ENCODE measurements around the gene TRANK1. TPM values are rescaled to one million over a fixed set of nuclear protein-coding genes. Genes with fewer than 3 reads are reported as not detected.

The TRANK1 gene
- polyA plus RNA-seq, 6 donors from 2014 or later, result 0.56 to 25.1 (median 20.4) TPM

- H3K36me3 Mint-ChIP-seq, result peaks cover 4 to 10% of the 10 kb centered on the region in 2 donors
- no peaks in the 10 kb centered on the region for H3K27me3 Mint-ChIP-seq
- H3K27ac Mint-ChIP-seq, result peak overlapping the region in 5 of 6 donors; percentile 76 to 95 (median 89)
- ATAC-seq (ENCODE audit: low read depth in 2 of 2) (peak in 1 of 2 donors; percentile 24), DNase-seq (no peak)
- H3K9me3 Mint-ChIP-seq, result peaks cover 0 to 12% (median 6%) of the 10 kb centered on the region in 7 donors
- peaks cover 46 to 54% (median 52%) of the 10 kb centered on the region in 3 donors for H3K4me1 Mint-ChIP-seq
- peak overlapping the region; percentile 74 to 86 (median 83) for H3K4me3 Mint-ChIP-seq
These were observed 20.7 kb downstream of the TRANK1 start for GRCh38 chr3:36923981-36924743.

- H3K27me3 Mint-ChIP-seq, result no peaks in the 10 kb centered on the region
- no peak for ATAC-seq (ENCODE audit: low read depth in 2 of 2)
- H3K36me3 Mint-ChIP-seq, result peaks cover 4 to 10% of the 10 kb centered on the region in 2 donors
- no peak for DNase-seq
- peak overlapping the region in 5 of 6 donors; percentile 47 to 95 (median 89) for H3K27ac Mint-ChIP-seq
- peak overlapping the region; percentile 26 to 85 (median 83) for H3K4me3 Mint-ChIP-seq
- peaks cover 0 to 12% (median 6%) of the 10 kb centered on the region in 7 donors for H3K9me3 Mint-ChIP-seq
- peaks cover 48 to 60% (median 58%) of the 10 kb centered on the region in 3 donors for H3K4me1 Mint-ChIP-seq
These were observed 21.3 kb downstream of the TRANK1 start for GRCh38 chr3:36923523-36923943.

GRCh38 chr3:36920884-36921567 lies 23.8 kb downstream of the TRANK1 start:
- Mint-ChIP-seq H3K4me3 (peak overlapping the region in 2 of 8 donors; percentile 12 to 52), H3K36me3 (peaks cover 0 to 10% of the 10 kb centered on the region in 2 donors), H3K9me3 (peaks cover 0 to 12% (median 6%) of the 10 kb centered on the region in 7 donors), H3K4me1 (peaks cover 59 to 78% (median 73%) of the 10 kb centered on the region in 3 donors), H3K27ac (no peak overlapping the region), H3K27me3 (no peaks in the 10 kb centered on the region)
- DNase-seq, result no peak
- ATAC-seq (ENCODE audit: low read depth in 2 of 2), result no peak

- Mint-ChIP-seq H3K36me3 (peaks cover 0 to 10% of the 10 kb centered on the region in 2 donors), H3K4me3 (peak overlapping the region in 3 of 8 donors; percentile 5 to 30 (median 12)), H3K9me3 (peaks cover 0 to 12% (median 6%) of the 10 kb centered on the region in 7 donors), H3K4me1 (peaks cover 53 to 74% (median 59%) of the 10 kb centered on the region in 3 donors), H3K27ac (peak overlapping the region in 1 of 6 donors; percentile 49), H3K27me3 (no peaks in the 10 kb centered on the region)
- ATAC-seq (ENCODE audit: low read depth in 2 of 2) (no peak), DNase-seq (no peak)
These were observed 25.3 kb downstream of the TRANK1 start for GRCh38 chr3:36919439-36920160.

- H3K4me3 Mint-ChIP-seq, result peak overlapping the region; percentile 74 to 95 (median 87)
- no peaks in the 10 kb centered on the region for H3K27me3 Mint-ChIP-seq
- H3K9me3 Mint-ChIP-seq, result peaks cover 0 to 12% (median 6%) of the 10 kb centered on the region in 7 donors
- peak overlapping the region; percentile 80 to 97 (median 93) for H3K27ac Mint-ChIP-seq
- ATAC-seq (ENCODE audit: low read depth in 2 of 2) (peak; percentile 82 to 87), DNase-seq (peak; percentile 66)
- peaks cover 46 to 71% (median 53%) of the 10 kb centered on the region in 3 donors for H3K4me1 Mint-ChIP-seq
- peaks cover 0 to 10% of the 10 kb centered on the region in 2 donors for H3K36me3 Mint-ChIP-seq
These were observed 26.8 kb downstream of the TRANK1 start for GRCh38 chr3:36918050-36918449.

GRCh38 chr3:36911990-36912804 lies 32.7 kb downstream of the TRANK1 start:
- ATAC-seq (ENCODE audit: low read depth in 2 of 2), result peak; percentile 85 to 87
- Mint-ChIP-seq H3K4me3 (peak overlapping the region; percentile 15 to 77 (median 56)), H3K4me1 (peaks cover 41 to 65% (median 41%) of the 10 kb centered on the region in 3 donors), H3K27me3 (no peaks in the 10 kb centered on the region), H3K9me3 (no peaks in the 10 kb centered on the region), H3K36me3 (no peaks in the 10 kb centered on the region), H3K27ac (peak overlapping the region; percentile 21 to 97 (median 95))
- DNase-seq, result peak; percentile 78

- DNase-seq (no peak), ATAC-seq (ENCODE audit: low read depth in 2 of 2) (no peak)
- Mint-ChIP-seq H3K4me1 (peaks cover 45 to 69% (median 63%) of the 10 kb centered on the region in 3 donors), H3K4me3 (peak overlapping the region in 3 of 8 donors; percentile 48 to 98 (median 96)), H3K36me3 (no peaks in the 10 kb centered on the region), H3K9me3 (no peaks in the 10 kb centered on the region), H3K27me3 (no peaks in the 10 kb centered on the region), H3K27ac (peak overlapping the region in 4 of 6 donors; percentile 93 to 99 (median 96))
These were observed 35.2 kb downstream of the TRANK1 start for GRCh38 chr3:36909666-36910065.

GRCh38 chr3:36909181-36909580 lies 35.7 kb downstream of the TRANK1 start:
- no peaks in the 10 kb centered on the region for H3K27me3 Mint-ChIP-seq
- H3K27ac Mint-ChIP-seq, result peak overlapping the region; percentile 26 to 99 (median 96)
- ATAC-seq (ENCODE audit: low read depth in 2 of 2) (no peak), DNase-seq (no peak)
- H3K4me1 Mint-ChIP-seq, result peaks cover 48 to 73% (median 68%) of the 10 kb centered on the region in 3 donors
- H3K9me3 Mint-ChIP-seq, result no peaks in the 10 kb centered on the region
- H3K4me3 Mint-ChIP-seq, result peak overlapping the region; percentile 90 to 99 (median 96)
- H3K36me3 Mint-ChIP-seq, result no peaks in the 10 kb centered on the region

- H3K4me3 Mint-ChIP-seq, result peak overlapping the region; percentile 90 to 99 (median 96)
- ATAC-seq (ENCODE audit: low read depth in 2 of 2) (no peak), DNase-seq (no peak)
- H3K4me1 Mint-ChIP-seq, result peaks cover 46 to 72% (median 68%) of the 10 kb centered on the region in 3 donors
- no peaks in the 10 kb centered on the region for H3K27me3 Mint-ChIP-seq
- no peaks in the 10 kb centered on the region for H3K36me3 Mint-ChIP-seq
- no peaks in the 10 kb centered on the region for H3K9me3 Mint-ChIP-seq
- H3K27ac Mint-ChIP-seq, result peak overlapping the region; percentile 93 to 99 (median 97)
These were observed 36.1 kb downstream of the TRANK1 start for GRCh38 chr3:36908647-36909180.

GRCh38 chr3:36907911-36908646 lies 36.8 kb downstream of the TRANK1 start:
- Mint-ChIP-seq H3K27ac (peak overlapping the region; percentile 93 to 99 (median 97)), H3K27me3 (no peaks in the 10 kb centered on the region), H3K4me3 (peak overlapping the region; percentile 90 to 99 (median 96)), H3K36me3 (peaks cover 0 to 3% of the 10 kb centered on the region in 2 donors), H3K4me1 (peaks cover 46 to 72% (median 68%) of the 10 kb centered on the region in 3 donors), H3K9me3 (no peaks in the 10 kb centered on the region)
- ATAC-seq (ENCODE audit: low read depth in 2 of 2), result peak; percentile 22 to 35
- peak; percentile 52 for DNase-seq

- Mint-ChIP-seq H3K9me3 (no peaks in the 10 kb centered on the region), H3K4me3 (peak overlapping the region; percentile 53 to 92 (median 78)), H3K27me3 (no peaks in the 10 kb centered on the region), H3K4me1 (peaks cover 49 to 72% (median 68%) of the 10 kb centered on the region in 3 donors), H3K27ac (peak overlapping the region; percentile 74 to 93 (median 90)), H3K36me3 (peaks cover 0 to 12% of the 10 kb centered on the region in 2 donors)
- no peak for ATAC-seq (ENCODE audit: low read depth in 2 of 2)
- no peak for DNase-seq
These were observed 38.2 kb downstream of the TRANK1 start for GRCh38 chr3:36906504-36907149.

Measured in naive B cell (primary cell).